SU-DHL-6 (cell line): ENCODE measurements around the gene GNGT1.

Experiments
- H2AFZ ChIP-seq: fragments of 200-600 bp; sonication (generic); 2 replicates; pipeline ENCODE4 v1.6.1; 2014; ENCODE audit warnings: low read depth, mild to moderate bottlenecking, moderate library complexity, mixed read lengths, antibody characterized with exemption, low read length; ENCODE audit not compliant: severe bottlenecking
- H3F3A ChIP-seq: fragments of 200-600 bp; shearing (Covaris generic); 2 replicates; pipeline ENCODE4 v1.6.0; 2016; ENCODE audit warnings: antibody characterized with exemption, mild to moderate bottlenecking; ENCODE audit not compliant: insufficient read depth
- H3K27ac ChIP-seq: fragments of 200-600 bp; sonication (generic); 2 replicates; pipeline ENCODE4 v1.5.1; 2016; ENCODE audit warnings: low read depth, mild to moderate bottlenecking, low read length, moderate library complexity, mixed read lengths
- H3K27me3 ChIP-seq: fragments of 200-600 bp; sonication (generic), shearing (Covaris generic); 2 replicates; pipeline ENCODE4 v1.6.0; 2014; ENCODE audit warnings: mild to moderate bottlenecking, low read length
- H3K36me3 ChIP-seq: fragments of 200-600 bp; sonication (generic); 2 replicates; pipeline ENCODE4 v1.6.1; 2014; ENCODE audit warnings: mild to moderate bottlenecking, low read length, mixed read lengths
- H3K4me2 ChIP-seq: fragments of 300-600, 200-600 bp; shearing (Covaris generic), sonication (generic); 2 replicates; pipeline ENCODE4 v1.6.0; 2014; ENCODE audit warnings: low read length, low read depth, mild to moderate bottlenecking; ENCODE audit not compliant: poor library complexity, severe bottlenecking
- H3K4me3 ChIP-seq: fragments of 200-600 bp; sonication (generic); 2 replicates; pipeline ENCODE4 v1.5.1; 2014; ENCODE audit warnings: antibody characterized with exemption, low read length, mild to moderate bottlenecking, mixed read lengths; ENCODE audit not compliant: insufficient read depth, poor library complexity, severe bottlenecking
- H3K79me2 ChIP-seq: fragments of 200-600 bp; sonication (generic); 2 replicates; pipeline ENCODE4 v1.6.1; 2014; ENCODE audit warnings: mild to moderate bottlenecking, low read length, moderate library complexity; ENCODE audit not compliant: insufficient read depth
- H3K9ac ChIP-seq: fragments of 200-600 bp; sonication (generic); 2 replicates; pipeline ENCODE4 v1.7.0; 2014; ENCODE audit warnings: mild to moderate bottlenecking, low read length
- H3K9me2 ChIP-seq: fragments of 200-600 bp; sonication (generic); replicated peaks from 2 replicates; pipeline ENCODE4 v1.6.1; 2014; ENCODE audit warnings: low read length; ENCODE audit not compliant: insufficient read depth
- H3K9me3 ChIP-seq: fragments of 200-600 bp; sonication (generic); 2 replicates; pipeline ENCODE4 v1.6.1; 2014; ENCODE audit warnings: low read length, mixed read lengths; ENCODE audit not compliant: insufficient read depth
- H4K20me1 ChIP-seq: fragments of 200-600 bp; sonication (generic); 2 replicates; pipeline ENCODE4 v1.6.1; 2014; ENCODE audit warnings: low read depth, mild to moderate bottlenecking, antibody characterized with exemption, low read length, moderate library complexity, mixed read lengths
- EZH2phosphoT487 ChIP-seq: fragments of 200-600 bp; sonication (generic), shearing (Covaris generic); conservative IDR thresholded peaks from 2 replicates; pipeline ENCODE4 v1.6.1; 2018; ENCODE audit warnings: mild to moderate bottlenecking, antibody characterized with exemption, low read length, moderate library complexity, mixed read lengths
- TF ChIP-seq, protein P1 (sequence below): fragments of 200-600 bp; sonication (generic); IDR thresholded peaks from one replicate; pipeline ENCODE4 v1.5.1; 2017; ENCODE audit warnings: antibody characterized with exemption, mild to moderate bottlenecking, low read length, moderate library complexity; ENCODE audit not compliant: insufficient read depth, poor library complexity, severe bottlenecking

Gene GNGT1

GRCh38 chr7:93873998-93874574 is 32.3 kb upstream of the GNGT1 start:
- H3K79me2 ChIP-seq: no peaks in the 10 kb centered on the region
- no peak overlapping the region for H3K27ac ChIP-seq
- H3F3A ChIP-seq: no peaks in the 10 kb centered on the region
- no peaks in the 10 kb centered on the region for H3K9me2 ChIP-seq
- no peak overlapping the region for H3K4me3 ChIP-seq
- no peaks in the 10 kb centered on the region for H4K20me1 ChIP-seq
- H3K36me3 ChIP-seq: no peaks in the 10 kb centered on the region
- H3K9ac ChIP-seq: no peak overlapping the region
- no peak for TF ChIP-seq EZH2phosphoT487
- TF ChIP-seq, protein P1, sequence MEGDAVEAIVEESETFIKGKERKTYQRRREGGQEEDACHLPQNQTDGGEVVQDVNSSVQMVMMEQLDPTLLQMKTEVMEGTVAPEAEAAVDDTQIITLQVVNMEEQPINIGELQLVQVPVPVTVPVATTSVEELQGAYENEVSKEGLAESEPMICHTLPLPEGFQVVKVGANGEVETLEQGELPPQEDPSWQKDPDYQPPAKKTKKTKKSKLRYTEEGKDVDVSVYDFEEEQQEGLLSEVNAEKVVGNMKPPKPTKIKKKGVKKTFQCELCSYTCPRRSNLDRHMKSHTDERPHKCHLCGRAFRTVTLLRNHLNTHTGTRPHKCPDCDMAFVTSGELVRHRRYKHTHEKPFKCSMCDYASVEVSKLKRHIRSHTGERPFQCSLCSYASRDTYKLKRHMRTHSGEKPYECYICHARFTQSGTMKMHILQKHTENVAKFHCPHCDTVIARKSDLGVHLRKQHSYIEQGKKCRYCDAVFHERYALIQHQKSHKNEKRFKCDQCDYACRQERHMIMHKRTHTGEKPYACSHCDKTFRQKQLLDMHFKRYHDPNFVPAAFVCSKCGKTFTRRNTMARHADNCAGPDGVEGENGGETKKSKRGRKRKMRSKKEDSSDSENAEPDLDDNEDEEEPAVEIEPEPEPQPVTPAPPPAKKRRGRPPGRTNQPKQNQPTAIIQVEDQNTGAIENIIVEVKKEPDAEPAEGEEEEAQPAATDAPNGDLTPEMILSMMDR: no peak
- no peaks in the 10 kb centered on the region for H3K27me3 ChIP-seq
- H3K9me3 ChIP-seq: no peaks in the 10 kb centered on the region
- no peak overlapping the region for H2AFZ ChIP-seq
- no peak overlapping the region for H3K4me2 ChIP-seq

GRCh38 chr7:93877742-93878141 is 28.6 kb upstream of the GNGT1 start:
- no peaks in the 10 kb centered on the region for H4K20me1 ChIP-seq
- H3K4me2 ChIP-seq: no peak overlapping the region
- H3K4me3 ChIP-seq: no peak overlapping the region
- H3K9me3 ChIP-seq: 0 out of 2 replicates have a peak, but pooled peaks cover 4% of the 10 kb centered on the region
- H3K27ac ChIP-seq: no peak overlapping the region
- no peak overlapping the region for H2AFZ ChIP-seq
- H3K36me3 ChIP-seq: no peaks in the 10 kb centered on the region
- H3K79me2 ChIP-seq: no peaks in the 10 kb centered on the region
- no peak for TF ChIP-seq EZH2phosphoT487
- TF ChIP-seq, protein P1: no peak
- H3K9ac ChIP-seq: no peak overlapping the region
- no peaks in the 10 kb centered on the region for H3F3A ChIP-seq
- H3K9me2 ChIP-seq: no peaks in the 10 kb centered on the region
- no peaks in the 10 kb centered on the region for H3K27me3 ChIP-seq

DNA sequence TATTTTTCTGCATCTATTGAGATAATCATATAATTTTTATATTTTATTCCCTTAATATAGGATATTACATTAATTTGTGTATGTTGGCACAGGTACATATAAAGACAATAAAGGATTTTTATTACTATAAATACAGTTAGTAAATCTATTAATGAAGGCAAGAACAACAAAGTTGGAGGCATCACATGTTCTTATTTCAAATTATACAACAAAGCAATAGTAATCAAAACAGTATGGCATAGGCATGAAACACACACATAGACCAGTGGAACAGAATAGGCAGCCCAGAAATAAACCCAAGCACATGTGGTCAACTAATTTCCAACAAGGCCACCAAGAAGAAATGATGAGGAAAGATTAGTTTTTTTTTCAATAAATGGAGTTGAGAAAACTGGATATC is 27.0 kb upstream of the GNGT1 start:
- Histone ChIP-seq H2AFZ (no peak overlapping the region), H3K9me2 (no peaks in the 10 kb centered on the region), H3K79me2 (no peaks in the 10 kb centered on the region), H3K36me3 (no peaks in the 10 kb centered on the region), H3K4me2 (no peak overlapping the region), H3K9ac (no peak overlapping the region), H4K20me1 (no peaks in the 10 kb centered on the region), H3K4me3 (no peak overlapping the region), H3K9me3 (0 out of 2 replicates have a peak, but pooled peaks cover 4% of the 10 kb centered on the region), H3F3A (no peaks in the 10 kb centered on the region), H3K27me3 (no peaks in the 10 kb centered on the region), H3K27ac (no peak overlapping the region)
- TF ChIP-seq, protein P1: no peak
- no peak for TF ChIP-seq EZH2phosphoT487
